PC-9 (cell line): ENCODE measurements around the gene FAIM2.

Experiments used
- CTCF ChIP-seq: fragments of 200-600 bp; sonication (generic); conservative IDR thresholded peaks from 2 replicates; pipeline ENCODE4 v1.6.1; 2017; ENCODE audit warnings: mixed run types, antibody characterized with exemption, mild to moderate bottlenecking, moderate library complexity
- EZH2 ChIP-seq: fragments of 200-600 bp; sonication (generic); IDR thresholded peaks from 2 replicates; pipeline ENCODE4 v1.8.0; 2017; ENCODE audit warnings: antibody characterized with exemption, low read depth

- TF ChIP-seq CTCF (no peak), EZH2 (no peak)
Observed at GRCh38 chr12:49899921-49900320, 3.8 kb downstream of the FAIM2 start.
